ENCODE results near the gene PLCD3. TPM values are rescaled to one million over a fixed set of nuclear protein-coding genes. Genes with fewer than 3 reads are reported as not detected.

Gene PLCD3
- total RNA-seq, 1 donor from 2014 or later: 70.9 TPM

- no peak for DNase-seq
Observed at GRCh38 chr17:45101883-45102811, 30.2 kb downstream of the PLCD3 start.

GRCh38 chr17:45101546-45101882 is 30.8 kb downstream of the PLCD3 start:
- DNase-seq: no peak

- DNase-seq: peak; percentile 91
Observed at GRCh38 chr17:45098869-45099616, 33.3 kb downstream of the PLCD3 start.

GRCh38 chr17:45098081-45098868 is 34.0 kb downstream of the PLCD3 start:
- no peak for DNase-seq

GRCh38 chr17:45096926-45097325 is 35.4 kb downstream of the PLCD3 start:
- no peak for DNase-seq

- no peak for DNase-seq
Observed at GRCh38 chr17:45096141-45096540, 36.2 kb downstream of the PLCD3 start.

GRCh38 chr17:45093444-45094110 is 38.7 kb downstream of the PLCD3 start:
- peak; percentile 42 for DNase-seq

GRCh38 chr17:45092911-45093430 is 39.3 kb downstream of the PLCD3 start:
- no peak for DNase-seq

GRCh38 chr17:45091778-45092425 is 40.4 kb downstream of the PLCD3 start:
- no peak for DNase-seq

GRCh38 chr17:45090711-45091110 is 41.6 kb downstream of the PLCD3 start:
- no peak for DNase-seq

GRCh38 chr17:45088741-45089140 is 43.6 kb downstream of the PLCD3 start:
- DNase-seq: no peak

GRCh38 chr17:45087978-45088377 is 44.3 kb downstream of the PLCD3 start:
- DNase-seq: no peak

- DNase-seq: no peak
Observed at GRCh38 chr17:45087504-45087975, 44.8 kb downstream of the PLCD3 start.

GRCh38 chr17:45086865-45087503 is 45.3 kb downstream of the PLCD3 start:
- no peak for DNase-seq

- no peak for DNase-seq
Observed at GRCh38 chr17:45086391-45086790, 45.9 kb downstream of the PLCD3 start.

GRCh38 chr17:45081047-45081703 is 51.1 kb downstream of the PLCD3 start:
- no peak for DNase-seq

- no peak for DNase-seq
Observed at GRCh38 chr17:45077643-45078042, 54.7 kb downstream of the PLCD3 start.

GRCh38 chr17:45073414-45074070 is 58.8 kb downstream of the PLCD3 start:
- DNase-seq: no peak

- DNase-seq: no peak
Observed at GRCh38 chr17:45070809-45071208, 61.5 kb downstream of the PLCD3 start.
